H1 (cell line): ENCODE results near the gene GPR34. TPM values are rescaled to one million over a fixed set of nuclear protein-coding genes. Genes with fewer than 3 reads are reported as not detected.

Experiments
- CTCF ChIA-PET: fragments of 300-600 bp; sonication (Branson Sonifier 250); formaldehyde crosslinking; loops from one replicate; lab custom pipeline; 2021; ENCODE audit not compliant: partially characterized antibody; lab: Charles Lee
- POLR2A ChIA-PET: fragments of 300-600 bp; sonication (Branson Sonifier 250); formaldehyde crosslinking; loops from one replicate; lab custom pipeline; 2021; ENCODE audit warnings: inconsistent platforms; ENCODE audit not compliant: partially characterized antibody; lab: Charles Lee
- DNase-seq, 2 experiments: peaks; one replicate each; pipeline versions ENCODE4 v3.0.0 to v3.0.0-alpha.2; 2010 to 2022; ENCODE audit warnings: low spot score in 2 of 2, low read depth in 1 of 2, mixed read lengths in 1 of 2
- FAIRE-seq: peaks from 2 replicates; lab custom pipeline; 2011; peaks lifted over from hg19 to GRCh38; lab: Jason Lieb, UNC
- H2AFZ ChIP-seq: 2 replicates; pipeline ENCODE4 v1.8.1; 2012; ENCODE audit warnings: low read length, inconsistent platforms
- H2AK5ac ChIP-seq: 2 replicates; pipeline ENCODE4 v1.6.1; 2013; ENCODE audit warnings: low read depth, low read length
- H2BK120ac ChIP-seq: replicated peaks from 2 replicates; pipeline ENCODE3; 2013; ENCODE audit warnings: low read depth, low read length, inconsistent platforms
- H2BK12ac ChIP-seq: 2 replicates; pipeline ENCODE4 v1.6.1; 2013; ENCODE audit warnings: low read depth, low read length
- H2BK15ac ChIP-seq: 2 replicates; pipeline ENCODE4 v1.6.1; 2013; ENCODE audit warnings: low read length
- H2BK20ac ChIP-seq: 2 replicates; pipeline ENCODE4 v1.6.1; 2013; ENCODE audit warnings: low read length
- H2BK5ac ChIP-seq: 2 replicates; pipeline ENCODE4 v1.6.1; 2013; ENCODE audit warnings: low read depth, low read length
- H3K14ac ChIP-seq: 2 replicates; pipeline ENCODE4 v1.6.1; 2013; ENCODE audit warnings: inconsistent platforms; ENCODE audit not compliant: insufficient read length
- H3K18ac ChIP-seq: 2 replicates; pipeline ENCODE4 v1.6.1; 2013; ENCODE audit warnings: low read length; ENCODE audit errors: extremely low read depth
- H3K23ac ChIP-seq: 2 replicates; pipeline ENCODE4 v1.6.1; 2013; ENCODE audit warnings: inconsistent platforms; ENCODE audit not compliant: insufficient read length
- H3K23me2 ChIP-seq: 2 replicates; pipeline ENCODE4 v1.6.1; 2013; ENCODE audit warnings: low read depth, low read length
- H3K27ac ChIP-seq: 2 replicates; pipeline ENCODE4 v1.6.1; 2011; ENCODE audit warnings: low read depth, low read length, inconsistent platforms
- H3K27me3 ChIP-seq, 4 experiments: replicated peaks in 1 of 4; 1 replicate in 1 of 4; 2 replicates in 3 of 4; pipeline versions ENCODE4 v1.6.1 to v1.8.1; 2011 to 2013; ENCODE audit warnings: low read length in 3 of 4, mild to moderate bottlenecking in 3 of 4, inconsistent platforms in 2 of 4, mixed read lengths in 2 of 4, moderate library complexity in 1 of 4; ENCODE audit not compliant: control insufficient read depth in 3 of 4, insufficient read depth in 3 of 4; ENCODE audit errors: extremely low read depth in 1 of 4
- H3K36me3 ChIP-seq, 4 experiments: 2 replicates each; pipeline versions ENCODE4 v1.6.1 to v1.8.1; 2011 to 2013; ENCODE audit warnings: mild to moderate bottlenecking in 4 of 4, low read length in 3 of 4, moderate library complexity in 2 of 4, control low read depth in 1 of 4, inconsistent platforms in 1 of 4; ENCODE audit not compliant: insufficient read depth in 4 of 4, control insufficient read depth in 2 of 4
- H3K4ac ChIP-seq: replicated peaks from 2 replicates; pipeline ENCODE3; 2013; ENCODE audit warnings: low read length, low read depth, mixed read lengths, inconsistent platforms; ENCODE audit not compliant: insufficient read length
- H3K4me1 ChIP-seq, 4 experiments: replicated peaks in 1 of 4; 1 replicate in 1 of 4; 2 replicates in 3 of 4; pipeline versions ENCODE4 v1.6.1 to v1.8.1; 2011 to 2013; ENCODE audit warnings: low read length in 3 of 4, inconsistent platforms in 2 of 4, mixed read lengths in 1 of 4; ENCODE audit not compliant: insufficient read depth in 4 of 4, control insufficient read depth in 3 of 4
- H3K4me2 ChIP-seq, 2 experiments: 2 replicates each; pipeline versions ENCODE4 v1.6.1 to v1.8.1; 2011 to 2013; ENCODE audit warnings: low read depth in 2 of 2, low read length in 2 of 2, control low read depth in 1 of 2, inconsistent platforms in 1 of 2, mild to moderate bottlenecking in 1 of 2; ENCODE audit not compliant: insufficient read depth in 1 of 2
- H3K4me3 ChIP-seq, 4 experiments: fragments of 200-600, 300-600 bp in 1 of 4; sonication (generic), shearing (Covaris generic), sonication (Bioruptor Twin) in 1 of 4; 2 replicates each; pipeline versions ENCODE4 v1.5.1 to v1.8.1; 2011 to 2016; ENCODE audit warnings: low read length in 4 of 4, low read depth in 3 of 4, control low read depth in 2 of 4, inconsistent platforms in 2 of 4, mild to moderate bottlenecking in 2 of 4, mixed read lengths in 1 of 4, moderate library complexity in 1 of 4; ENCODE audit not compliant: insufficient read depth in 2 of 4; ENCODE audit errors: extremely low read depth in 1 of 4
- H3K56ac ChIP-seq: replicated peaks from 2 replicates; pipeline ENCODE3; 2013; ENCODE audit warnings: low read depth, mild to moderate bottlenecking, mixed read lengths, low read length, inconsistent platforms; ENCODE audit not compliant: insufficient read length
- H3K79me1 ChIP-seq: 2 replicates; pipeline ENCODE4 v1.6.1; 2013; ENCODE audit warnings: low read depth, low read length, control low read depth
- H3K79me2 ChIP-seq, 2 experiments: 2 replicates each; pipeline versions ENCODE4 v1.6.1 to v1.8.1; 2012 to 2013; ENCODE audit warnings: low read length in 2 of 2, mild to moderate bottlenecking in 2 of 2, inconsistent platforms in 1 of 2; ENCODE audit not compliant: insufficient read depth in 2 of 2, control insufficient read depth in 1 of 2
- H3K9ac ChIP-seq, 4 experiments: replicated peaks in 1 of 4; 1 replicate in 1 of 4; 2 replicates in 3 of 4; pipeline versions ENCODE4 v1.6.1 to v1.8.1; 2011 to 2013; ENCODE audit warnings: low read depth in 3 of 4, low read length in 3 of 4, control low read depth in 2 of 4, mild to moderate bottlenecking in 2 of 4, moderate library complexity in 2 of 4, inconsistent platforms in 1 of 4; ENCODE audit errors: extremely low read depth in 1 of 4
- H3K9me3 ChIP-seq, 2 experiments: 2 replicates each; pipeline versions ENCODE4 v1.6.1 to v1.8.1; 2012 to 2013; ENCODE audit warnings: mild to moderate bottlenecking in 2 of 2, moderate library complexity in 2 of 2, control low read depth in 1 of 2, inconsistent platforms in 1 of 2, low read depth in 1 of 2, low read length in 1 of 2, mixed read lengths in 1 of 2; ENCODE audit not compliant: insufficient read depth in 2 of 2
- H4K20me1 ChIP-seq, 2 experiments: replicated peaks in 1 of 2; 2 replicates each; pipeline versions ENCODE3 to v1.8.1; 2011 to 2013; ENCODE audit warnings: inconsistent platforms in 2 of 2, low read length in 2 of 2, mild to moderate bottlenecking in 1 of 2; ENCODE audit not compliant: insufficient read depth in 2 of 2, control insufficient read depth in 1 of 2
- H4K5ac ChIP-seq: 2 replicates; pipeline ENCODE4 v1.6.1; 2013; ENCODE audit warnings: low read length, low read depth, mixed read lengths, inconsistent platforms; ENCODE audit not compliant: insufficient read length
- H4K8ac ChIP-seq: 2 replicates; pipeline ENCODE4 v1.8.0; 2013; ENCODE audit warnings: mild to moderate bottlenecking, moderate library complexity, low read length, inconsistent platforms; ENCODE audit not compliant: insufficient read depth; ENCODE audit errors: extremely low read depth
- H4K91ac ChIP-seq: replicated peaks from 2 replicates; pipeline ENCODE3; 2013; ENCODE audit warnings: low read length, mixed read lengths, inconsistent platforms; ENCODE audit not compliant: insufficient read length
- E2F6 ChIP-seq: IDR thresholded peaks from 2 replicates; pipeline ENCODE4 v1.6.1; 2012; ENCODE audit warnings: inconsistent platforms
- EP300 ChIP-seq, 2 experiments: IDR thresholded peaks; 1 replicate in 1 of 2; 2 replicates in 1 of 2; pipeline ENCODE4 v1.6.1; 2011 to 2012; ENCODE audit warnings: low read depth in 2 of 2, low read length in 2 of 2, mild to moderate bottlenecking in 2 of 2, borderline replicate concordance in 1 of 2, inconsistent platforms in 1 of 2, moderate library complexity in 1 of 2
- FOSL1 ChIP-seq: IDR thresholded peaks from 2 replicates; pipeline ENCODE4 v1.6.1; 2011; ENCODE audit warnings: mild to moderate bottlenecking, low read depth, low read length, moderate library complexity; ENCODE audit not compliant: insufficient read depth
- GABPA ChIP-seq: IDR thresholded peaks from 2 replicates; pipeline ENCODE4 v1.6.1; 2011; ENCODE audit warnings: mild to moderate bottlenecking, low read length, moderate library complexity, borderline replicate concordance; ENCODE audit not compliant: insufficient read depth
- SP1 ChIP-seq: IDR thresholded peaks from 2 replicates; pipeline ENCODE4 v1.6.1; 2011; ENCODE audit warnings: low read depth, low read length
- WGBS, 2 experiments: shearing (Covaris generic) in 1 of 2; methylation state at CpG; one replicate each; pipeline versions ENCODE4 v1.1.6 to v1.1.7; 2013 to 2015; ENCODE audit warnings: low lambda C conversion rate in 2 of 2, mixed read lengths in 2 of 2, inconsistent platforms in 1 of 2, low coverage in 1 of 2, missing lambda C conversion rate in 1 of 2; ENCODE audit not compliant: insufficient replicate concordance in 2 of 2, insufficient coverage in 1 of 2, insufficient read length in 1 of 2; ENCODE audit errors: extremely low coverage in 1 of 2, missing lambda C conversion rate in 1 of 2; 5-methylcytosine and 5-hydroxymethylcytosine counted together
- polyA plus RNA-seq, 7 experiments: library from polyadenylated mRNA; depleted of rRNA in 3 of 7; stranded (reverse) in 5 of 7; unstranded in 2 of 7; fragments of >200 nt in 5 of 7; fragments of 200-250 nt in 2 of 7; gene quantifications; 1 replicate in 5 of 7; 2 replicates in 1 of 7; 4 replicates in 1 of 7; pipeline versions ENCODE4 v1.2.1 to v1.2.3, GENCODE V29; 2011 to 2013; ENCODE audit warnings: missing spikeins in 2 of 7, mixed read lengths in 2 of 7
- total RNA-seq: library from RNA; stranded (reverse); fragmentation: NEBNext Ultra II Directional; extraction: Animal tissue kit (Norgen Biotek cat#: 25700); gene quantifications from 2 replicates; pipeline ENCODE4 v1.2.1, GENCODE V29; 2021

Gene GPR34
- total and polyA plus RNA-seq, 2 of the 8 experiments (the other 6 are each of a cell fraction or from before 2014, with no cell fraction given) = not detected

- Histone ChIP-seq H3K9ac (no peak overlapping the region), H3K27ac (no peak overlapping the region), H4K91ac (no peak overlapping the region), H2AK5ac (no peak overlapping the region), H3K4me3 (no peak overlapping the region), H2AFZ (no peak overlapping the region), H3K4ac (no peak overlapping the region), H3K23me2 (no peaks in the 10 kb centered on the region), H3K27me3 (no peaks in the 10 kb centered on the region), H4K5ac (no peak overlapping the region), H3K4me1 (no peaks in the 10 kb centered on the region), H3K18ac (no peak overlapping the region), H3K36me3 (peaks cover 0 to 3% (median 0%) of the 10 kb centered on the region in 4 experiments; a peak in 3 of 8 replicates), H3K23ac (no peak overlapping the region), H4K20me1 (no peaks in the 10 kb centered on the region), H3K14ac (no peak overlapping the region), H3K56ac (no peak overlapping the region), H4K8ac (no peak overlapping the region), H2BK120ac (no peak overlapping the region), H2BK20ac (no peak overlapping the region), H3K4me2 (no peak overlapping the region), H2BK12ac (no peak overlapping the region), H3K9me3 (no peaks in the 10 kb centered on the region), H2BK15ac (no peak overlapping the region), H3K79me2 (no peaks in the 10 kb centered on the region), H2BK5ac (no peak overlapping the region), H3K79me1 (no peaks in the 10 kb centered on the region)
- DNase-seq (no peak), FAIRE-seq (no peak)
- WGBS, 2 experiments = 81% methylated on average over 2 of the region's 2 CpGs; no CpG with 5 or more reads in 1 of the 2 experiments
- POLR2A ChIA-PET = no interaction called here
- CTCF ChIA-PET = interaction anchor here (0.9 kb wide), 1 partner anchor 93 kb away, joined by 3 read pairs; no protein-coding TSS in a partner anchor
- TF ChIP-seq SP1 (no peak), FOSL1 (no peak), EP300 (IDR thresholded peaks at IDR 0.05; ENCODE audit: borderline replicate concordance in 1 of 2, low read depth in 2 of 2, low read length in 2 of 2) (no peak), E2F6 (no peak), GABPA (no peak)
These were observed 23.1 kb upstream of the GPR34 start for GRCh38 chrX:41665686-41666085.
